Measurements from ENCODE around the gene SLC25A26.

SLC25A26 gene

DNA sequence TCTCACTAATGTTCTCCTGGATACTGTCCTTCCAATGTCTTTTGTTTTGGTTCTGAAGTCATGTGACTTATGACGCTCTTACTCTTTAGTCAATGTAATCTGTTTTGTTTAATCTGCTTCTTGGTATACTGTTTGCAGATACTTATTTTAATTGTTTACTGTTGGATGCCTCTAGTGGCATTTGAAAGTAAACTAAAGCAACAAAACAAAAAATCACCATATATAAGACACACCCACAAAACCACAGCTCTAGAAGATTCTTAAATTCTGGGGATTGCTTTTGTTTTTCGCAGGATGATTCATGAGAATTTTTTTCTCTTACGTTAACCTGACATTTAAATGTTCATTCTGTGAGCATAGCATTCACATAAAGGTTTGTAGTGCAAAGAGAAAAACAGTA, 16.8 kb downstream of the SLC25A26 start:
- H3K4me3 ChIP-seq, result no peak overlapping the region
- TF ChIP-seq, protein P1, sequence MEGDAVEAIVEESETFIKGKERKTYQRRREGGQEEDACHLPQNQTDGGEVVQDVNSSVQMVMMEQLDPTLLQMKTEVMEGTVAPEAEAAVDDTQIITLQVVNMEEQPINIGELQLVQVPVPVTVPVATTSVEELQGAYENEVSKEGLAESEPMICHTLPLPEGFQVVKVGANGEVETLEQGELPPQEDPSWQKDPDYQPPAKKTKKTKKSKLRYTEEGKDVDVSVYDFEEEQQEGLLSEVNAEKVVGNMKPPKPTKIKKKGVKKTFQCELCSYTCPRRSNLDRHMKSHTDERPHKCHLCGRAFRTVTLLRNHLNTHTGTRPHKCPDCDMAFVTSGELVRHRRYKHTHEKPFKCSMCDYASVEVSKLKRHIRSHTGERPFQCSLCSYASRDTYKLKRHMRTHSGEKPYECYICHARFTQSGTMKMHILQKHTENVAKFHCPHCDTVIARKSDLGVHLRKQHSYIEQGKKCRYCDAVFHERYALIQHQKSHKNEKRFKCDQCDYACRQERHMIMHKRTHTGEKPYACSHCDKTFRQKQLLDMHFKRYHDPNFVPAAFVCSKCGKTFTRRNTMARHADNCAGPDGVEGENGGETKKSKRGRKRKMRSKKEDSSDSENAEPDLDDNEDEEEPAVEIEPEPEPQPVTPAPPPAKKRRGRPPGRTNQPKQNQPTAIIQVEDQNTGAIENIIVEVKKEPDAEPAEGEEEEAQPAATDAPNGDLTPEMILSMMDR (IDR thresholded peaks at IDR 0.05), result no peak
- DNase-seq (ENCODE audit: low spot score), result no peak
- no peak overlapping the region for H3K27ac ChIP-seq

DNA sequence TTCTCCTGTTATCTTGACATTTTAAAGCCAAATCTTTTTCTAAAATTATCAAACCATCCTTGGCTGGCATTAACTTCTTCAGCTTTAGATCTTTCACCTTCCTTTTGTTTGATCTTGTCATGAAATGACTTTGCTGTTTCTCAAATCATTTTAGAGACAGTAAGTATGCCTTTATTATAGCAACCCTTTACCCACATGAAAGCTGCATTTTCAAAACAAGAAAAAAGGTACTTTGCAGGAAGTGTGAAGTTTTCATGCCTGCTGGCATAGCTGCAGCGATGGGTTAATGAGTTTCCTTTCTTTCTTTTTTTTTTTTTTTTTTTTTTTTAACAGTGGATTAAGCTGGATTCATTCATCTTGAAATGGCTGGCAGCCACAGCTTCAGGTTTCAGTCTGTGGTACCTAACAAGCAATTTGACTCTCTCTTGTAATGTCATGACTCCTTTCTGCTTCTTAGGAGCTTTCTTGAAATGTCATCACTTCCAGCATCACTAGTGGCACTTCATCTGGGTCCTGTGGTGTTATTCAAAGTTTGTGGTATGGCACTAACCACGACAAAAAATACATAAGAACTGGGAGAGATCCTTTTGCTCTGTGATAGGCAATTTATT, 18.8 kb downstream of the SLC25A26 start:
- H3K4me3 ChIP-seq, result no peak overlapping the region
- TF ChIP-seq, protein P1 (IDR thresholded peaks at IDR 0.05), result no peak
- no peak for DNase-seq (ENCODE audit: low spot score)
- H3K27ac ChIP-seq, result no peak overlapping the region

DNA sequence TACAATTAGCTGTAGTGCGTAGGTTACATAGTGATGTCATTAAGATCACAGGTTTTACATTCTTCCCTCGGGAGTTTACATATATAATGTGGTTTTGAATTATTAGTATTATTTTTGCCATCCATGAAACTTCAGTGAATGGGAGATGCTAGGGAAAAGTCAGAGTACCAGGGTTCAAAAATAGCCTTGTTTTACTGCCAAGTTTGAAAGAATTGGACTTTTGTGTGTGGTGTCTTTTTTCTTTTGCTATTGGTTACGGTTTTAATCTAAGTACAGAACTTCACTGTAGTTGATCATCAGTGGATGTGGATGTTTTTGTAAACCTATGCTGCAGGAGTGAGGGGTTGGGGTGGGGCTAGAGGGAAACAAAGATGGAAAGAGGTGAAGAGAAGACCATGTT, 20.7 kb downstream of the SLC25A26 start:
- TF ChIP-seq, protein P1 (IDR thresholded peaks at IDR 0.05), result no peak

DNA sequence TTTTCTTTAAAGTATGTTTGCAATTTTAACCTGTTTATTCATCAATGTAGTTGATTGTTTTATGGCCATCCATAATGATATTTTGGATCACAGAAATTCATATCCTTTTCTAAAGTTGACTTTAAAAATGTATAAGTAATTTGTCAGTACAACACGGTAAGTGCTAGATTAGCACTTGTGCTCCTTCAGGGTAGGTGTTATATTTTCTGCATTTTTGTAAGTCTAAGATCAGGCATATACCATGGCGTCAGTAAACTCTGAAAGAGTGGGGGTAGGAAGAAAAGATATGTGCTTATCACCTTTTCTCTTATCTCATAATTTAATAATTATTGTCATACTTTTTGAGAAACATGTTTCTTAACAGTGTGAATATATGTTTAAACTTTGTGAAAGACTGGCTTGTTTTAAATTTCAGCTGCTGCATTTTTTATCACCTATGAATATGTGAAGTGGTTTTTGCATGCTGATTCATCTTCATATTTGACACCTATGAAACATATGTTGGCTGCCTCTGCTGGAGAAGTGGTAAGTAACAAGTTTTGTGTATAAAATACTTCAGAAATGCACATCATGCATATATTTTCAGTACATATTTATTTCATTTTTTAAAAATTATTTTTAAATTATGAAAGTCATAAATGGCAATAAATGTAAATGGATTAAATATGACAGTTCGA, 22.1 kb downstream of the SLC25A26 start:
- DNase-seq (ENCODE audit: low spot score), result no peak
- Histone ChIP-seq H3K27ac (no peak overlapping the region), H3K4me3 (no peak overlapping the region)
- TF ChIP-seq, protein P1 (IDR thresholded peaks at IDR 0.05), result no peak

More for the DNA sequence above, 20.7 kb downstream of the SLC25A26 start:
- DNase-seq (ENCODE audit: low spot score), result no peak
- Histone ChIP-seq H3K4me3 (no peak overlapping the region), H3K27ac (no peak overlapping the region)

DNA sequence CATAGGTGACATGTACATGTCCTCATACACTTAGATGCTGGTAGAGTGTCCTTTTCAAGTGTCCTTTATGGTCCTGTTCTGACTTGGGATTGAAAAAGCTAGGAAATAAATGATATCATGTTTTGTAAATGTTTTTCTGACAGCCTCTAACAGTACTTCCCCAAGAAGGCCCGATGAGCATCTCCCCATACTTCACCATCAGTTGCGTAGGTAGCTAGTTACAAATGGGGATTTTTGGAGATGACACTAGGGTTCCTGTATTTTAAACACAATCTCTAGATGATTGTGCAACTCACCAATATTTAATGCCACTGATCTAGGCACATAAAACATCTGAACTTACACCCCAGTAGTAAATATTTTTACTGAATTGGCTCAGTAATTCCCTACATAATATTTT, 27.8 kb downstream of the SLC25A26 start:
- DNase-seq (ENCODE audit: low spot score), result no peak
- TF ChIP-seq, protein P1 (IDR thresholded peaks at IDR 0.05), result no peak
- no peak overlapping the region for H3K27ac ChIP-seq
- H3K4me3 ChIP-seq, result no peak overlapping the region

DNA sequence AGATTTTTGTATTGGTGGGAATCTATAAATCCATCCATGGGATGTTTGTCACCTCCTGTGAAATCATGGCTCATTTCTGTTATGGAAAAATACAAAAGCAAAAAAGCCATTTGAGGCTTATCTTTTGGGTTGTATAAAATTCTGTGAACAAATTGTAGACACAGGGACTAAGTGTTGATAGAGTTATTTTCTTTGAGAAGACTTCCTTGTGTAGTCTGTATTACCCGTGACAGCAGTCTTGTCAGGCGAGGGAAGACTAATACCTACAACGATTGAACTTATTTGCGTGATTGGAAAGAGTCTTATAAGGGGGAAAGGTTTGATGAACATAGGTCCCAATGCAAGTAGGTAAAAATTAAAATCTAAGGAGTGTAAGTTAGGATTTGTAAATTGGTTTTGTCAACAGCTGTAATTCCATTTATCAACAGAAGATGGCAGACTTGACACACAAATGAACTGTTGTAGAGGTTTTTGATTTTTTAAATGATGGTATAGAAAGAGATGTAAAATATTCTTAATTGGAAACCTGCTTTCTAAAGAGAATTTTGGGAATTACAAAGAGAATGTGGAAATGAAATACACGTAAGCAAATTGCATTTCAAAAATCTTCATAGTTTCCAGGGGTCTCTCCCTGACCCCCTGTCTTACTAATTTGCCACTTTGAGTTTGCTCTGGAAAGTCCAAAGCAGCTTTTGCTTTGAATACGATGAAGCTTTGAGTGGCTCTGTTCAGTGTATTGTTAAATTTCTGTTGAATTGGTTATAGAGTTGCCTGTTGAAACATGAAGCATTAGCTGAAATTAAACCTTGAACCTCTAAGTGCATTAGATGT, 33.2 kb downstream of the SLC25A26 start:
- DNase-seq (ENCODE audit: low spot score), result no peak
- no peak overlapping the region for H3K4me3 ChIP-seq
- H3K27ac ChIP-seq, result no peak overlapping the region
- TF ChIP-seq, protein P1 (IDR thresholded peaks at IDR 0.05), result peak; percentile 60
